NCI-H2107 (cell line): Measurements from ENCODE around the gene SPAM1.
"Not testable (repeated sequence)": the region's sequence is repeated elsewhere in the genome, so short reads cannot be mapped to it uniquely, and the experiment has no call there.

Source experiments
- DNase-seq: peaks from one replicate; lab custom pipeline; 2025; lab: John Stamatoyannopoulos, UW

SPAM1 gene

DNA sequence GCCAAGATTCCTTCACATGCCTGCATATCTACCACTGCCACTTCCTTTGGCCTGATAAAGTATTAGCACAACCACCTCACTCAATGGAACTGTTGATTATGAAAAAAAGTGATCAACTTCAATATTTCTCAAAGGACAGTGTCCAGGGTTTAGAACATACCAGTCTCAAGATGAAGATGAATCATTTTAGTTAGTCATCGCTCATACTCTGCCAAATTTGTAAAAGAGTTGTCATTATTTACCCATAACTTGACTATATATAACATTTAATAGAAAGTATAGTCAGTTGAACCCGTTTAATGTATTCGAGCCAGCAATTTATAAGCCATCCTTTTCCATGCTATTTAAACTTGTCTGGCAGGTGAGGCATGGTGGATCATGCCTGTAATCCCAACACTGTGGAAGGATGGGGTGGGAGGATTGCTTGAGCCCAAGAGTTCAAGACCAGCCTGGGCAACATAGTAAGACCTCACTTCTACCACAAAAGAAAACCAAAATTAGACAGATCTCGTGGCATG, 33.2 kb downstream of the SPAM1 start:
- no peak for DNase-seq

DNA sequence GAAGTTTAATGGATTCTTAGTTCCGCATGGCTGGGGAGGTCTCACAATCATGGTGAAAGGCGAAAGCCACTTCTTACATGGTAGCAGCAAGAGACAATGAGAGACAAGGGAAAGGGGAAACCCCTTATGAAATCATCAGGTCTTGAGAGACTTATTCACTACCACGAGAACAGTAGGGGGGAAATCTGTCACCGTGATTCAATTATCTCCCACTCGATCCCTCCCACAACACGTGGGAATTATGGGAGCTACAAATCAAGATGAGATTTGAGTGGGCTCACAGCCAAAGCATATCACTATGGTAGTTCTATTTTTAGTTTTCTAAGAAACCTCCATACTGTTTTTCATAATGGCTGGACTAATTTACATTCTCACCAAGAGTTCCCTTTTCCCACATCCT, 36.7 kb downstream of the SPAM1 start:
- no peak for DNase-seq

DNA sequence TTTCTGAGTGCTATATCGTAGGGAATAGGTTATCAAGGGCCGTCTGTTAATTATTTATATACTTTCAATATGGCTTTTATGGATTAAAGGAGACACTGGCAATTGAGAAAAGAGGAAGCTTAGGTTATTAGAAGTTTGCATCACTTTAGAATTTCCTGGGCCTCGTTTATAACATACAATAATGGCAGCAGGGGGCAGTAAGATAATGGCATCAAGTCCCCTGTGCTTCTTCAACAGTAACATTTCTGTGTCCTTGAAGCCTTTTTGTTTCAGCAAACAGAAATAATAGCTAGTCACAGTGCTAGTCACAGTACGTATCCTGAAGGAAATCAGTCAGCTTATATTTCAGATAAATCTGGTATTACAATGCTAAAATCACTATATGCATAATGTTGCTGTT, 41.9 kb downstream of the SPAM1 start:
- DNase-seq, result no peak

DNA sequence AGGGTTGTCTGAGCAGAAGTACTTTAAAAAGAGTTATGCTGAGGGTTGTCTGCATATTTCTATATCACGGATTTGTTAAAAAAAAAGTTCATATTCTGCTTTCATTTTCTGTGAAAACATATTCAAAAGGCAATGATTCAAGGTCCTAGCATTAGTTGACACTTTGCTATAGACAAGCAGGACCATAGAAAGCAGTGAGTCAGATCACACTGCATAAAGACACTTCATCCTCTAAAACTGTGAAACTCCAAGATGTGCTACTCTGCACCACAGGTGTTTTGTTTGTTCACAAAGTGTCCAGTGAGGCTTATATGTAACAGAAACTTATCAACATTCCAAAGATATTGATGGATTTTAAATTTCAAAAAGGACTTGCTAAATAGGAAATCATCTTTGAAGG, 47.0 kb downstream of the SPAM1 start:
- DNase-seq, result no peak

DNA sequence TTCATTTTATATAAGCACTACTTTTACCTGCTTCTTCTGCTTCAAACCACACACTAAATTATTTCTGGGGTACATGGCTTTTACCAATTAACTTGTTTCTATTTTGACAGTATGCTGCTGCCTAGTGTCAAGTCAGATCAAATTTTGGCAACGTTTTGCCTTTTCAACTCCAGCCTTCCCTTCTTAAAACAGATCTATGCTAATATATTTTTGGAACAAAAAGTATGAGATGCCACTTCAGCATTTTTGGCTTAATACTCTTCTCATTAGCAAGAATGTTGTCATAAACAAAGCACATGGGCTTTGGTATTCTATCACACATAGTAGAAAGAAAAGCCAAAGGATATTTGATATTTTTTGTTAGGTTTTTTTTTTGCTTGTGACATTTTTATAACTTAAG, 47.8 kb downstream of the SPAM1 start:
- no peak for DNase-seq

GRCh38 chr7:123974326-123974908, 49.4 kb downstream of the SPAM1 start:
- DNase-seq, result no peak

DNA sequence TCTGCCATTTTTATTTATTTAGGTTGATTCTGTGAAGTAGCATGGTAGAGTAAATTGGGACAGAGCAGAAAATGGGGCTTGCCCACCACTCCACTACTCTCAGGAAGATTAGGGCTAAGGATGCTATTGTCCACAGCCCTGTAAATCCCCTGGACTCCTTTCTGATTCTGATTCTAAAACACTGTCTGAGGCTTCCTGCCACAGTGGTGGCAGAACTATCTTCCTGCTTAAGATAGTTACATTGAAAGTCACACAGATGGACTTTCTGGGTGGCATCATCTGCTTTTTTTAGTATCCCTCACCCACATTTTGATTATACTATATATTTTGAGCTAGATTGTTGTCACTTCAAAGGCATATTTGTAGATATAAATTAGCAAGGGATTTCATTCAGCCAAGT, 50.0 kb downstream of the SPAM1 start:
- DNase-seq, result no peak

DNA sequence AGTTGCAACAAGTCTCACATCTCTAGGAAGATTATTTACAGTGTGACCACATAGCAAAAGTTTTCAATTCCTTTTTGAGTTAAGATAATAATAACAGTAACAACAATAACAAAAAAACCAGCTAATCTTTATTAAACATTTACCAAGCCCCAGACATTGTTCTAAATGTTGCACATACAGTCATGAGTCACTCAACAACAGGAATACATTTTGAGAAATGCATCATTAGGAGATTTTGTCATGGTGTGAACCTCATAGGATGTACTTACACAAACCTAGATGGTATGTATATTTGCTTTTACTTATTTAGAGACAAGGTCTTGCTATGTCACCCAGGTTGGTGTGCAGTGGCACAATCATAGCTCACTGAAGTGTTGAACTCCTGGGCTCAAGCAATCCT, 52.0 kb downstream of the SPAM1 start:
- no peak for DNase-seq

GRCh38 chr7:123979876-123980275, 54.8 kb downstream of the SPAM1 start:
- no peak for DNase-seq

- DNase-seq, result no peak
Measured at GRCh38 chr7:123987445-123987844, 62.4 kb downstream of the SPAM1 start.

GRCh38 chr7:123992913-123993518, 68.0 kb downstream of the SPAM1 start:
- DNase-seq, result no peak

- DNase-seq, result no peak
Measured at GRCh38 chr7:123993996-123994395, 69.0 kb downstream of the SPAM1 start.

- no peak for DNase-seq
Measured at GRCh38 chr7:123994449-123994848, 69.4 kb downstream of the SPAM1 start.

DNA sequence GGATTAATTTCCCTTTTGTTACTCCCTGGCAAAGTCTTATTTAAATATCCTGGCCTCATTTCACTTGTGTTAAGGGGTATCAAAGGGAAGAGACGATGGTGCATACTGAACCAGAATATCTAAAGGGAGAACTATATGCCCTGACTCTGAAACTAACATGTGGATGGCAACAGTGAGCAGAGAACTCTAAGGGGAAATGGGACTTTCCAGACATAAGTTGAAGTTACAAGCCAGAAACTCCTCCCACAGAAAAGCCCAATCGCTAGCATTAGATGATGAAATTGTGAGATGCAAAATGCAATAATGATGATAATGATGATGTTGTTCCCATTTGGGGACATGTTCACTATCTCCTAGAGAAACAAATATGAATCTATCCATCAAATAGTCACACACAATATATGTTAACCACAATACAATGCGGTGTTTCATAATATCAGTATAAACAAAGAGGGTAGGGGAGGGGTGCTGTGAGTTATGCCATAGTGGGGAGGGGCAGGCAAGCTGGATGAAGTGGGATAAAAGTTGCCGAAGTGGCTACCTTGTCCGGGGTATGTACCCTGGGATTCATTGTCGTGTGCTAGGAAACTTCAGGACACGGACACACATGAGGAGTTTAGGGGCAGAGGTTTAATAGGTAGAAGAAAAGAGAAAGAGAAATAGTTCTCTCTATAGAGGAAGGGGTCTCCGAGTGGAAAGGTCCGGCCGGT, 70.7 kb downstream of the SPAM1 start:
- no peak for DNase-seq

GRCh38 chr7:123996327-123996625, 71.2 kb downstream of the SPAM1 start:
- DNase-seq, result no peak

DNA sequence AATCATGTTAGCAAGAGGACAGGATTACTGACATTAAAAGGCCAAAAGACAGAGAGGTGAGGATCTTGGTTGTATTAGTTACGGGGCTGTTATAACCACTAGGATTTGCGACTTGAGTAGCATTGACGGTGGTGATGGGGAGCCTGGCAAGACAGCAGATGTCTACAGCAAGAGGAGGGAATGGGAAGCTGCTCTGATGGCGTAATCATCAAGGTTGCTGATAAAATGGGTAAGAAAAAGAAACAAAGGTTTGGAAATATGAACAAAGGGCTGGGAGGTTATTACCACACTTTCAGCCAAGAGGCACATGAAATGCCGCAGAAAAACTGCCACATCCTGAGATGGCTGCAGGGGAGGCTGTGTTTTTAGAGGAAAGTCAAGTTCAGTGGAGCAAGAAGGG, 73.9 kb downstream of the SPAM1 start:
- DNase-seq, result no peak

- DNase-seq, result no peak
Measured at GRCh38 chr7:123999703-124000102, 74.7 kb downstream of the SPAM1 start.

DNA sequence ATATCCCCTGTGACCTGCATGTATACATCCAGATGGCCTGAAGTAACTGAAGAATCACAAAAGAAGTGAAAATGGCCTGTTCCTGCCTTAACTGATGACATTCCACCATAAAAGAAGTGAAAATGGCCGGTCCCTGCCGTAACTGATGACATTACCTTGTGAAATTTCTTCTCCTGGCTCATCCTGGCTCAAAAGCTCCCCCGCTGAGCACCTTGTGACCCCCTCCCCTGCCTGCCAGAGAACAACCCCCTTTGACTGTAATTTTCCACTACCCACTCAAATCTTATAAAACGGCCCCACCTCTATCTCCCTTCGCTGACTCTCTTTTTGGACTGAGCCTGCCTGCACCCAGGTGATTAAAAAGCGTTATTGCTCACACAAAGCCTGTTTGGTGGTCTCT, 83.3 kb downstream of the SPAM1 start:
- DNase-seq, result not testable (repeated sequence)

GRCh38 chr7:124009321-124009720, 84.3 kb downstream of the SPAM1 start:
- DNase-seq, result no peak
